Psoas muscle (tissue), 8 donors: ENCODE results near the gene GCN1. TPM values are rescaled to one million over a fixed set of nuclear protein-coding genes. Genes with fewer than 3 reads are reported as not detected.

Source experiments
- ATAC-seq, 4 donors: fragments of 200-7000 bp; cut with Tn5 transposase; one replicate each; pipeline ENCODE4 v1.9.1; 2020; ENCODE audit warnings: moderate library complexity in 3 of 4, mild to moderate bottlenecking in 2 of 4
- DNase-seq, 2 donors: peaks; one replicate each; pipeline ENCODE4 v3.0.0-alpha.2; 2020
- H3K27ac ChIP-seq: fragments of 200-600 bp; one replicate; pipeline ENCODE4 v1.8.0; 2022
- H3K27me3 ChIP-seq, 3 donors: fragments of 200-600 bp in 1 of 3; one replicate each; pipeline versions ENCODE4 v1.6.1 to v1.8.0; 2013 to 2022; ENCODE audit warnings: low read length in 2 of 3, mild to moderate bottlenecking in 2 of 3, moderate library complexity in 1 of 3; ENCODE audit not compliant: insufficient read depth in 3 of 3
- H3K36me3 ChIP-seq, 2 donors: fragments of 200-600 bp in 1 of 2; one replicate each; pipeline versions ENCODE4 v1.6.1 to v1.8.0; 2013 to 2022; ENCODE audit warnings: low read depth in 1 of 2, mild to moderate bottlenecking in 1 of 2, moderate library complexity in 1 of 2; ENCODE audit not compliant: insufficient read depth in 1 of 2
- H3K4me1 ChIP-seq: fragments of 200-600 bp; one replicate; pipeline ENCODE4 v1.8.0; 2022
- H3K4me3 ChIP-seq: fragments of 200-600 bp; one replicate; pipeline ENCODE4 v1.8.0; 2022; ENCODE audit warnings: mild to moderate bottlenecking
- H3K9me3 ChIP-seq: fragments of 200-600 bp; one replicate; pipeline ENCODE4 v1.8.0; 2022
- CTCF ChIP-seq: fragments of 200-600 bp; IDR thresholded peaks from one replicate; pipeline ENCODE4 v1.8.0; 2022; ENCODE audit warnings: antibody characterized with exemption
- WGBS, 3 donors: extraction: QIAGEN DNeasy Blood & Tissue Kit; methylation state at CpG; one replicate each; pipeline versions ENCODE4 v1.1.6 to v1.1.7; 2013; 5-methylcytosine and 5-hydroxymethylcytosine counted together
- intact Hi-C, 2 donors: fragments of 100-400 bp; cut with DNase I; formaldehyde crosslinking; loops; one replicate each; pipeline versions ENCODE4 v1.11.0 to v1.14.2; 2022
- polyA plus RNA-seq, 3 donors: library from polyadenylated mRNA; stranded (reverse); fragments of 200-250 nt; gene quantifications; one replicate each; pipeline ENCODE4 v1.2.3, GENCODE V29; 2013
- total RNA-seq, 4 donors: library from RNA; stranded (reverse); fragmentation: NEBNext Ultra II Directional in 2 of 4; extraction: Animal tissue kit (Norgen Biotek cat#: 25700) in 2 of 4; gene quantifications; one replicate each; pipeline versions ENCODE4 v1.2.1 to v1.2.4, GENCODE V29; 2021 to 2023
- donor health status: healthy with polysubstance abuse.
- donor health status: DM: no; HTN: no; CAD: no; lungs with moderate emphysema.
- donor health status: Bipolar disorder and iron deficiency.
- donor health status: healthy.
- donor health status: DM: yes; HTN: yes; CAD: no.
- donor health status: DM: no; HTN: no; CAD: no.
- donor health status: DM: no; HTN: no; CAD: no.
- donor health status: DM: yes; HTN: yes; CAD: no.

Gene GCN1
- total and polyA plus RNA-seq, 7 donors, result 19.6 to 80.9 (median 63.1) TPM

- Histone ChIP-seq H3K27me3 (no peaks in the 10 kb centered on the region), H3K4me3 (no peak overlapping the region), H3K27ac (no peak overlapping the region), H3K4me1 (peaks cover 17% of the 10 kb centered on the region), H3K36me3 (peaks cover 0 to 33% of the 10 kb centered on the region in 2 donors), H3K9me3 (no peaks in the 10 kb centered on the region)
- TF ChIP-seq CTCF, result no peak
- ATAC-seq (no peak), DNase-seq (peak in 1 of 2 donors; percentile 48)
- WGBS, 3 donors, result 89 to 94% (median 90%) methylated on average over 20 to 23 of the region's 23 CpGs
- intact Hi-C loops, result no loop called here
These were observed 101.8 kb downstream of the GCN1 start for GRCh38 chr12:120092551-120093335.

GRCh38 chr12:120091371-120092090 lies 103.0 kb downstream of the GCN1 start:
- H3K4me1 ChIP-seq, result peaks cover 23% of the 10 kb centered on the region
- no peak for TF ChIP-seq CTCF
- H3K9me3 ChIP-seq, result no peaks in the 10 kb centered on the region
- H3K27me3 ChIP-seq, result no peaks in the 10 kb centered on the region
- H3K36me3 ChIP-seq, result peaks cover 0 to 21% of the 10 kb centered on the region in 2 donors
- intact Hi-C loops, result no loop called here
- H3K27ac ChIP-seq, result no peak overlapping the region
- peak in 1 of 2 donors; percentile 51 for DNase-seq
- WGBS, 3 donors, result 71 to 75% (median 72%) methylated on average over 12 of the region's 12 CpGs
- H3K4me3 ChIP-seq, result no peak overlapping the region
- ATAC-seq, result no peak

DNA sequence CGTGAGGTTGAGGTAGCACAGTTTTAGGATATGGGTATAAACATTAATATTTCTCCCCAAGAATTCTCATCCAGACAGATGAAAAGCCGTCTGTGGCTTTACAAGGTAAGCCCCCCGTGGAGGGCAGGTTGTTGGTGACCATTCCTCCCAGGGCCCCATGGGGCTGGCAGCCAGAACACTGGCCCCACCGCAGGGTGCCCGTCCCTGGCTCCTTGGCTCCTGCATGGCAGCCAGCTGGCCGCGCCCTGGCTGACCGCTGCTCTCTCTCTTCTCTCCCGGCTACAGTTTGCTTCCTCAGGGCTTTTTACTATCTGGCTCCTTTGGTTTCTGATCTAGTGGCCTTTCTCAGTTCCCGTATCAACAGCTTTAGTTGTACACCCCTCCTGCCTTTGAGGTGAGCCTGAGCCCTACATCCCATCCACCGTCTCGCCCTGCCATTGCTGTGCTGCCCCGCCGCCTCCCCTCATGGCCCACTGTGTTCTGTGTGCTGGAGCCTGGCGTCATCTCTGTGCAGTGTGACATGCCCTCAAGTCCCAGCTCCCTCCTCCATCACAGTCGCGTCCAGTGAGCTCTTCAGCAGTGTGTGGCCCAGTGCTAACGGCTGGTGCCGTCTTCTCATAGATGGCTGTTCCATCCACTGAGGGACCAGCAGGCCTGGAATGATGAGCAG lies 103.8 kb downstream of the GCN1 start:
- intact Hi-C loops, result no loop called here
- ATAC-seq (no peak), DNase-seq (peak in 1 of 2 donors; percentile 33)
- Histone ChIP-seq H3K4me1 (peaks cover 28% of the 10 kb centered on the region), H3K27ac (peak overlapping the region; percentile 27), H3K36me3 (peaks cover 0 to 13% of the 10 kb centered on the region in 2 donors), H3K4me3 (no peak overlapping the region), H3K9me3 (no peaks in the 10 kb centered on the region), H3K27me3 (no peaks in the 10 kb centered on the region)
- no peak for TF ChIP-seq CTCF
- 41 to 52% (median 43%) methylated on average over 19 of the region's 19 CpGs for WGBS, 3 donors

DNA sequence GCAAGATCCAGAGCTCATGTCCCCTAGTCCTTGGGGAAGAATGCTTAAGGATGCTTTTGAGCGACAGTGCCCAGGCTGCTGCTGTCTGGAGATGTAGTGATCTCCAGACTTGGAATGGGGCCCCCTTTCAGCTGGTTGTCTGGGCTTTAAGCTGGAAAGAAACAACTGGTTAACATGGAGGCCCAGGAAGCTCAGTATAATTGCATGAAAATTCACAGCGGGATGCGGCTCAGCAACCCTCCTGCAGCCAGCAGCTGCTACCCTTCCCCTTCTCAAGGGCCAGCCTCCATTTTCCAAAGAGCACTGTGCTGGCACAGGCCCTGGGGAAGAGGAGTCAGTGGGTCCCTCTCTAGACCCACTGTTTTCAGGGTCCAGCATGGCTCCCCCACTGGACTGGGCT lies 104.3 kb downstream of the GCN1 start:
- H3K27ac ChIP-seq, result peak overlapping the region; percentile 27
- no peaks in the 10 kb centered on the region for H3K27me3 ChIP-seq
- intact Hi-C loops, result no loop called here
- peaks cover 28% of the 10 kb centered on the region for H3K4me1 ChIP-seq
- H3K9me3 ChIP-seq, result no peaks in the 10 kb centered on the region
- H3K4me3 ChIP-seq, result no peak overlapping the region
- DNase-seq, result peak in 1 of 2 donors; percentile 3
- 27 to 40% (median 28%) methylated on average over 3 of the region's 3 CpGs for WGBS, 3 donors
- H3K36me3 ChIP-seq, result peaks cover 0 to 13% of the 10 kb centered on the region in 2 donors
- TF ChIP-seq CTCF, result no peak
- ATAC-seq, result no peak
